DMS153 (cell line): ENCODE results near the gene IRF6.
"Not testable (repeated sequence)": the region's sequence is repeated elsewhere in the genome, so short reads cannot be mapped to it uniquely, and the experiment has no call there.

Experiments
- DNase-seq: peaks from one replicate; lab custom pipeline; 2025; lab: John Stamatoyannopoulos, UW

IRF6 gene

GRCh38 chr1:209823143-209824041 lies 17.4 kb upstream of the IRF6 start:
- peak; percentile 30 for DNase-seq

GRCh38 chr1:209822706-209823105 lies 16.8 kb upstream of the IRF6 start:
- no peak for DNase-seq

- DNase-seq, result no peak
Observed at GRCh38 chr1:209820986-209821385, 15.0 kb upstream of the IRF6 start.

GRCh38 chr1:209819058-209819457 lies 13.1 kb upstream of the IRF6 start:
- DNase-seq, result no peak

GRCh38 chr1:209817691-209818090 lies 11.7 kb upstream of the IRF6 start:
- no peak for DNase-seq

GRCh38 chr1:209816923-209817322 lies 11.0 kb upstream of the IRF6 start:
- no peak for DNase-seq

GRCh38 chr1:209815931-209816341 lies 10.0 kb upstream of the IRF6 start:
- DNase-seq, result peak; percentile 85

GRCh38 chr1:209815490-209815889 lies 9.5 kb upstream of the IRF6 start:
- DNase-seq, result no peak

- no peak for DNase-seq
Observed at GRCh38 chr1:209813902-209814301, 8.0 kb upstream of the IRF6 start.

- DNase-seq, result no peak
Observed at GRCh38 chr1:209810783-209811182, 4.8 kb upstream of the IRF6 start.

- DNase-seq, result no peak
Observed at GRCh38 chr1:209809611-209810010, 3.7 kb upstream of the IRF6 start.

GRCh38 chr1:209808059-209808581 lies 2.2 kb upstream of the IRF6 start:
- DNase-seq, result peak; percentile 93

- DNase-seq, result no peak
Observed at GRCh38 chr1:209807509-209807908, 1.6 kb upstream of the IRF6 start.

GRCh38 chr1:209805341-209805781 lies 581 bp downstream of the IRF6 start:
- no peak for DNase-seq

- DNase-seq, result no peak
Observed at GRCh38 chr1:209803568-209803967, 2.4 kb downstream of the IRF6 start.

GRCh38 chr1:209802780-209803152 lies 3.2 kb downstream of the IRF6 start:
- no peak for DNase-seq

- DNase-seq, result peak; percentile 26
Observed at GRCh38 chr1:209802117-209802779, 3.7 kb downstream of the IRF6 start.

- DNase-seq, result no peak
Observed at GRCh38 chr1:209800984-209801834, 4.7 kb downstream of the IRF6 start.

- no peak for DNase-seq
Observed at GRCh38 chr1:209797978-209798639, 7.8 kb downstream of the IRF6 start.

GRCh38 chr1:209793711-209794110 lies 12.2 kb downstream of the IRF6 start:
- DNase-seq, result not testable (repeated sequence)

- no peak for DNase-seq
Observed at GRCh38 chr1:209791920-209792319, 14.0 kb downstream of the IRF6 start.
